Hippocampal formation (tissue), 2 donors: ENCODE measurements around the gene MOB2.
"Not testable (repeated sequence)": the region's sequence is repeated elsewhere in the genome, so short reads cannot be mapped to it uniquely, and the experiment has no call there.

Source experiments
- DNase-seq, 2 donors: peaks; one replicate each; lab custom pipeline; 2025; lab: John Stamatoyannopoulos, UW

The MOB2 gene

GRCh38 chr11:1440496-1440895, 46.1 kb downstream of the MOB2 start:
- no peak for DNase-seq

- no peak for DNase-seq
These were observed 46.5 kb downstream of the MOB2 start for GRCh38 chr11:1440066-1440465.

DNA sequence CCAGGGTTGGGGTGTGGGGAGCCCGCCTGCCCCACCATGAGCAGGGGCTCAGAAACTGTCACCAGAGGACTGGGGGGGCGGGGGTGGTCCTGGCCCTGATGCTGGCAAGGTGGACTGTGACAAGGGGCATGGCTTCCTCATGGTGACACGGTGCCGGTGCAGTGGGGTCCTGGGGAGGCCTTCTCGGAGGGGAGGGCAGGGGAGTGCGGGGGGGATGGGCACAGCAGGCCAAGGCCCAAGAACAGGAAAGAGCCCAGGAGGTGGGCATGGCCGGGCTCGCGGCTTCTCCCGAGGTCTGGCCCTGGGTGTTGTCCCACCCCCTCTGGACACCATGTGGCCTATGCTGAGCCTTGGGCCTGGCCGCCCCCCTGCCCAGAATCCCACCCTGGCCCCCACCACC, 47.2 kb downstream of the MOB2 start:
- DNase-seq: no peak

DNA sequence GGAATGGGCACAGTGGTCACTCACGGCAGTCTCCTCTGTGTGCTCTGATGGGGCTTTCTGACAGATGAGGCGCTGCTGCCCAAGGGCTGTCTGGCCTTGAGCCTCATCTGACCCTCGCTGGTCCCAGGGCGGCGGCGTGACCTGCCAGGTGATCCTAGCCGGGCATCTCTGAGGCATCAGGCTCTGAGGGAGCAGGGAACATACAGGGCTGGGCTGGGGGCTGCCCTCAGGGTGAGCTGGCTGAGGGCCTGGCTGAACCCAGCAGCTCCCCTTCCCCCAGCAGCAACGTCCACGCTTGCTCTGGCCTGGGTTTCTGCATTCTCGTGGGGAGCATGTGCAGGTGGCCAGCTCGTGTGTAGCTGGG, 47.6 kb downstream of the MOB2 start:
- DNase-seq: no peak

DNA sequence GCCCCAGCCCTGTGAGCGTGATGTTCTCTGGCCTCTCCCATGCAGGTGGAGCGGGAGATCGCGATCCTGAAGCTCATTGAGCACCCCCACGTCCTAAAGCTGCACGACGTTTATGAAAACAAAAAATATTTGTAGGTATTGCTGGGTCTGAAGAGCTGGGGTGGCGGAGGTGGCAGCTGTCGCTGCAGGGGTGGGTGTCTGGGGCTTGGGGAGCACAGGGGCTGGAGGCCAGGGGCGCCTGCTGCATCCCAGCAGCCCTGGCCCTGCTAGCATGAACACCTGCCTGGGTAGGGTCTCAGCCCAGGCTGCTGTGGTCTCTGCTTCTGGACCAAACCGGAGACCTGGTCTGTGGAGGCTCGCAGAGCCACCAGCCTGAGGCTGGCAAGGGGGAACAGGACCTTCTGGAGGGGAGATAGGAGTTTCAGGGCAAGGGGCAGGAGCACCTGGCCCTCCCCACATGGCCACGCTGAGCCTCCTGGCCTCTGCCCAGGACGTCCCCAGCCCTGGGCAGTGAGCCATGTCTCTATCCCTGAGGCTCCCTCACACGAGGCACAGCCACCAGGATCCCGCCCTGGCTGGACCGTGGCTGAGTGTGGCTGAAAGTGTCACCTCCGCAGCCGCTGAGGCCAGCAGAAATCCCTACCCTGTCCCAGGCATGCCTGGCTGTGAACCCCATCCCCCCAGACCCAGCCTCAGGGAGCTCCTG, 48.2 kb downstream of the MOB2 start:
- DNase-seq: no peak

DNA sequence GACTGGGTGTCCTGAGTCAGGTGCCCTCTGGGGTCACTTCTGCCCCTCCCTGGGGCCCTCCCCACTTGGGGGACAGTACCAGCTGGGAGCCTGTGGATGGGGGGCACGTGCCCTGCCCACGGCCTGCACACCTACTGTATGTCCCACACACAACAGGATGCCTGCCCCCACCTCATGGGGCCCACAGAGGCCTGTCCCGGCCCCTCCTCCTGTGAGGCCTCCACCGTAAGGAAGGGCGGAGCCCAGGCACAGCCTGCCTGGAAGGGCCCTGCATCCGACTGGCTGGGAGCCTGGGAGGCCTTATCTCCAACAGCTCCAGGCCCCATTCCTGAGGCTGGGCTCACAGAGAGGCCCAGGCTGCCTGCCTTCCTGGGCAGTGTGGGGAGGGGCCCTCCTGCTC, 49.1 kb downstream of the MOB2 start:
- no peak for DNase-seq

DNA sequence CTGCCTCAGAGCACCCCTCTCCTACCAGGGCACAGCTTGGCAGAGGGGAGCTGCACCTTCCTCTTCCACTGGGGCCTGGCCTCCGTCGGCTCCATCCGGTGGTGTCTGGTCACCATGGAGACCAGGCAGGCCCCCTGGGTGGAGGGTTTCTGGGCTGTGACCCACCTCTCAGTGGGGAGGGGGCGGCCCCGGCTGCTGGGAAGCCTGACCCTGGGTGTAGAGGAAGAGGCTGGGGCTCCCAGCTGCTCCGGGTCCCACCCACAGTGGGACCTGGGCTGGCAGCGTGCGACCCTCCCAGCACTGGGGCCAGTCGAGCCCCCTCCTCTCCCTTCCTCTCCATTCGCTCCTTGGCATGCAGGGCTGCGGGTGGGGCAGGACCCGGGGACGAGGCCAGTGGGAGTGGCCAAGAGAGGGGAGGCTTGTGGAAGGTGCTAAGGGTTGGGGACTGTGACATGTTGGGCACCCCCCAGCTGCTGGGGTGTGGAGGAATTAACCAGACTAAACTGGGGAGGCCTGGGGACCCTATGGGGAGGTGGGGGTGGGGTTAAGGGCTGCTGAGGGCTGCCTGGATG, 50.0 kb downstream of the MOB2 start:
- no peak for DNase-seq

DNA sequence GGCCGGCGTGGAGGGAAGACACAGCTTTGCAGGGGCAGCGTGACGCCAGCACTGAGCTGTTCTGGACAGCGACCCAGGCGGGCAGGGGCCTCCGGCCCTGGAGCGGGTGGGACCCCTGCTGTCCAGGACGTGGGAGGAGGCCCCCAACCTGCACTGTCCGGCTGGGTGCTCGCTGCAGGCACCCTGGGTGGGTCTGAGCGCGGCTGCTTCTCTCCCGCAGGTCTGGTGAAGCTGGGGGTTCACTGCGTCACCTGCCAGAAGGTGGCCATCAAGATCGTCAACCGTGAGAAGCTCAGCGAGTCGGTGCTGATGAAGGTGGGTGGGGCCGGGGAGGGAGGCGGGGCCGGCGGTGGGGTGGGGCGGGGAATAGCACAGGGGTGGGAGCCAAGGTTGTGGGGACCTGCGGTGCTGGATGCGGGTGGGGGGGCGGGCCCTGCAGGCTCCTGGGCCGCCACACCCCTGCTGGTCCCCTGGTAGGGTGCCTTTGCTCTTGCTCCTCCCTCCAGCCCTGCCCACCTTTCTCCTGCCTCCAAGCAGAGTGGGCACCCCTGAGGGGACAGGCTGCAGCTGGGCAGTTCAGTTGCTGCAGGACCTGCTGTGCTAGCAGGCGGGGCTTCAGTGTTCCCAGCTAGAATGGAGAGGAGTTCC, 50.6 kb downstream of the MOB2 start:
- no peak for DNase-seq

GRCh38 chr11:1435479-1435819, 51.1 kb downstream of the MOB2 start:
- DNase-seq: not testable (repeated sequence)

DNA sequence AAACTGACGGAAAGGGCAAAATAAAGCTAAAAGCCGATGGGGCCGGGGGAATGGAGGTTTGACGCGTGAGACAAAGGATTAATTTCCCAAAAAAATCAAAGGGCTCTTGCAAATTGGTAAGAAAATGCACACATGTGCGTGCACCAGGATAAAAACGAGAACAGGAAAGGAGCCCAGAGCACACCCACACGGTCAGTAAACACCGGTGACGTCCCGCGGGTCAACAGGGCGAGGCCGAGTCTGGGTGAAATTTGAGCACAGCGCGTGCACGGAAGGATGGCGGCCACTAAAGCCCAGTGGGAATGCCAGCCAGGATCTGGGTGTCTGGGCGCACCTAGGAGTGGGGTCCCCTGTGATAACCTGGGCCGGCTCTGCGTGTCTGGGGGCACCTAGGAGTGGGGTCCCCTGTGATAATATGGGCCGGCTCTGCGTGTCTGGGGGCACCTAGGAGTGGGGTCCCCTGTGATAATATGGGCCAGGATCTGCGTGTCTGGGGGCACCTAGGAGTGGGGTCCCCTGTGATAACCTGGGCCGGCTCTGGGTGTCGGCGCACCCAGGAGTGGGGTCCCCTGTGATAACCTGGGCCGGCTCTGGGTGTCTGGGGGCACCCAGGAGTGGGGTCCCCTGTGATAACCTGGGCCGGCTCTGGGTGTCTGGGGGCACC, 52.5 kb downstream of the MOB2 start:
- no peak for DNase-seq

- DNase-seq: no peak
These were observed 53.0 kb downstream of the MOB2 start for GRCh38 chr11:1433568-1433967.

DNA sequence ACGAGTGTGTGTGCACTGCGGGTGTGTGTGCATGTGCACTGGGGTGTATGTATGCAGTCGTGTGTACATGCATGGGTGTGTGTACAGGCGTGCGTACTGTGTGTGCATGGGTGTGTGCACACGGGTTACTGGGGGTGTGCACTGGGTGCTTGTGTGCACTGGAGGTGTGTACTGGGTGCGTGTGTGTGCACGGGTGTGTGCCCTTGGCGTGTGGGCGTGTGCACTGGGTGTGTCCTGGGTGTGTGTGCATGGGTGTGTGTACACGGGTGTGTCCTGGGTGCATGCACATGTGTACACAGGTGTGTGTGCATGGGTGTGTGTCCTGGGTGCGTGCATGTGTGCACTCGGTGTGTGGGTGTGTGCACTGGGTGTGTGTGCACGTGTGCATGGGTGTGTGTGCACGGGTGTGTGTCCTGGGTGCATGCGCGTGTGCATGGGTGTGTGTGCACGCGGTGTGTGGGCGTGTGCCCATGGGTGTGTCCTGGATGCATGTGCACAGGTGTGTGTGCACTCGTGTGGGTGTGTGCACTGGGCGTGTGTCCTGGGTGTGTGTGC, 57.7 kb downstream of the MOB2 start:
- no peak for DNase-seq

GRCh38 chr11:1425439-1425838, 61.1 kb downstream of the MOB2 start:
- DNase-seq: no peak

DNA sequence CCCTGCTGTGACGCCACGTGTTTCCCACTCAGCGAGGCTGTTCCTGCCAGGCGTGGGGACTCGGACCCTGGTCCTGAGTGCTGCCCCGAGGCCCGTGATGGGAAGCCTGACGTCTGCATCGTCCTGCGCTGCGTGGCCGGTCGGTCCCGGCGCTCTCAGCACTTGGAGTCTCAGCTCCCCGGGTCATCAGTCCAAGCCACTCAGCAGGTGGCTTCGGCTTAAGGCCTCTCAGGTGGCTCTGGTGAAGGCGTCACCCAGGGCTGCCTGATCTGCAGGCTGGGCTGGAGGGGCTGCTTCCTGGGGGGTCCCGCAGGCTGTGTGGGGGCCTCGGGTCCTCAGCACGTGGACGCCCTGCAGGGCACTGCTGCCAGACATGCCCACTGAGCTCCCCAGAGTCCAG, 61.6 kb downstream of the MOB2 start:
- no peak for DNase-seq

DNA sequence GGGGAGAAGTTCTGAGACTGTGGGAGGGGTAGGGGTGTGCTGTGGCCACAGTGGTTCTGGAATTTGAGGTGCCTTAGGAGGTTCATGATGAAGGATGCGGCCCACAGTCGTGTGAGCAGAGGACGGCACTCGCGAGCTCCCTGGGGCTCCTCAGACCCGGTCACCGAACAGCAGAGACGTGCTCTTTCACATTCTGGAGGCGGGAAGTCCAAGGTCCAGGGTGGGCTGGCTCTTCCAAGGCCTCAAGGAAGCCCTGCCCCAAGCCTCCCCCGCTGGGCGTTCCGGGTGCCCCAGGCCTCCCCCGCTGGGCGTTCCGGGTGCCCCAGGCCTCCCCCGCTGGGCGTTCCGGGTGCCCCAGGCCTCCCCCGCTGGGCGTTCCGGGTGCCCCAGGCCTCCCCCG, 63.2 kb downstream of the MOB2 start:
- not testable (repeated sequence) for DNase-seq

DNA sequence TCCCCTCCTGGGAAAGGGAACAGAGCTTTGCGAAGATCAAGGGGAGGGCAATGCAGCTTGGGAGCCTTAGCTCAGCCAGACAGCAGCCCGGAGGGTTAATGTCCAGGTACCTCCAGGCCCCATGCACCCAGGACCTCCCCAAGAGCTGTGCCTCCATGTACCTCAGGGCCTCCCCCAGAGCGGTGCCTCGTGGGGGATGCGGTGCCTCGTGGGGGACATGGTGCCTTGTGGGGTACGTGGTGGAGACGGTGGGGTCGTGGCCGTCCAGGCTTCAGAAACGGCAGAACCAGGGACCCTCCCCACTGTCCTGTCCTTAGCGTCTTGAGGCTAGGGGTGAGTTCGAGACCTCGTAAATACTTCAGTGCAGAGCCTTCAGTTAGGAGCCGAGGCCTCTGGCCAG, 63.6 kb downstream of the MOB2 start:
- DNase-seq: no peak

DNA sequence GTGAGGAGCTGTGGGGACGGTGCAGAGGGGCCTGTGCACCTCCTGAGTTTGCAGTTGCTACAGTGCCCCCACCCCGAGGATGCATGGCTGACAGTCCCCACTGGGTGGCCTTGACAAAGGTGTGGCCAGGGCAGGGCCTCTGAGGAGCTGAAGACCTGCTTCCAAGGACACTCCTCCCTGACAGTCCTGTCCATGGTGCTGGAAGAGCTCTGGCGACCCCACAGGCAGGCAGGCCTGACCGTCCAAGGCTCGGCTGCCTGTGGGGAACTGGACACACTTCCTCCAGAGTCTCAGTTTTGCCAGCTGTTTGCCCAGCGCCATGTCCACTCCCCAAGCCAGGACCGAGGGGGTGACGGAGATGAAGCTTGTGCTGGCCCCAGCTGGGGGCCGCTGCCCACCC, 64.1 kb downstream of the MOB2 start:
- DNase-seq: no peak

GRCh38 chr11:1421291-1421690, 65.3 kb downstream of the MOB2 start:
- peak in 1 of 2 donors; percentile 23 for DNase-seq

DNA sequence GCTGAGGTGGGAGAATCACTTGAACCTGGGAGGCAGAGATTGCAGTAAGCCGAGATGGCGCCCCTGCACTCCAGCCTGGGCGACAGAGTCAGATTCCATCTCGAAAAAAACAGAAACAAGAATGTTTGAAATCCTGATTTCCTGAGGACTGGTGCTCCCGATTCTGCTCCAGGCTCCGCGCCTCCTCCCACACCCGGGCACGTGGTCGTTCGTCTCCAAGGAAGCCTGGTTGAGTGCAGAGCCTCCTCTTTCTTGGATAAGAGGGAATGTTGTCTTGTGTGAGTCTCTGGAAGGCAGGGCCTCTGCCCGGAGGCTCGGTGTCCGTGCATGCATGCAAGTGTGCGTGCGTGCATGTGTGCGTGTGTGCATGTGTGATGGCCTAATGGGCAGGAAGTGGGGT, 66.8 kb downstream of the MOB2 start:
- no peak for DNase-seq
